ENCODE data around the gene CHIT1.

- TF ChIP-seq CTCF (conservative IDR thresholded peaks at IDR 0.05) (peak; percentile 99), ZFX (IDR thresholded peaks at IDR 0.05) (no peak)
These were observed 43.9 kb upstream of the CHIT1 start for GRCh38 chr1:203273206-203273868.

Data from C4-2B (cell line).